HG02973 (cell line): ENCODE data around the gene ZDHHC8.

ENCODE experiments used
- ATAC-seq: cut with Tn5 transposase; IDR thresholded peaks from one replicate; pipeline ENCODE4 v1.9.1; 2021; ENCODE audit warnings: moderate library complexity; ENCODE audit not compliant: unreplicated experiment

ZDHHC8 gene

DNA sequence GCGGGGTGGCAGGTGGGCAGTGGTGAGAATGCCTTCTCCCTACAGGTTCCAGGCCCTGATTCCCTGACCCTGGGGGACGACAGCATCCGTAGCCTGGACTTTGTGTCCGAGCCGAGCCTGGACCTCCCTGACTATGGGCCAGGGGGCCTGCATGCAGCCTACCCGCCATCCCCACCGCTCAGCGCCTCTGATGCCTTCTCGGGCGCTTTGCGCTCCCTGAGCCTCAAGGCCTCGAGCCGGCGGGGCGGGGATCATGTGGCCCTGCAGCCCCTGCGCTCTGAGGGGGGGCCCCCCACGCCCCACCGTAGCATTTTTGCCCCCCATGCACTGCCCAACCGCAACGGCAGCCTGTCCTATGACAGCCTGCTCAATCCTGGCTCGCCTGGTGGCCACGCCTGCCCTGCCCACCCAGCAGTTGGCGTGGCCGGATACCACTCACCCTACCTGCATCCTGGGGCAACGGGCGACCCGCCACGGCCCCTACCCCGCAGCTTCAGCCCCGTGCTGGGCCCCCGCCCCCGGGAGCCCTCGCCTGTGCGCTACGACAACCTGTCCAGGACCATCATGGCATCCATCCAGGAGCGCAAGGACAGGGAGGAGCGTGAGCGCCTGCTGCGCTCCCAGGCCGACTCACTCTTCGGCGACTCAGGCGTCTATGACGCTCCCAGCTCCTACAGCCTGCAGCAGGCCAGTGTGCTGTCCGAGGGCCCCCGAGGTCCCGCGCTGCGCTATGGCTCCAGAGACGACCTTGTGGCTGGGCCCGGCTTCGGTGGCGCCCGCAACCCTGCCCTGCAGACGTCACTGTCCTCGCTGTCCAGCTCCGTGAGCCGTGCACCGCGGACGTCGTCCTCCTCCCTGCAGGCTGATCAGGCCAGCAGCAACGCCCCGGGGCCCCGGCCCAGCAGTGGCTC is 11.4 kb downstream of the ZDHHC8 start:
- ATAC-seq: no peak

- ATAC-seq: no peak
Measured at GRCh38 chr22:20143883-20144665, 12.5 kb downstream of the ZDHHC8 start.

DNA sequence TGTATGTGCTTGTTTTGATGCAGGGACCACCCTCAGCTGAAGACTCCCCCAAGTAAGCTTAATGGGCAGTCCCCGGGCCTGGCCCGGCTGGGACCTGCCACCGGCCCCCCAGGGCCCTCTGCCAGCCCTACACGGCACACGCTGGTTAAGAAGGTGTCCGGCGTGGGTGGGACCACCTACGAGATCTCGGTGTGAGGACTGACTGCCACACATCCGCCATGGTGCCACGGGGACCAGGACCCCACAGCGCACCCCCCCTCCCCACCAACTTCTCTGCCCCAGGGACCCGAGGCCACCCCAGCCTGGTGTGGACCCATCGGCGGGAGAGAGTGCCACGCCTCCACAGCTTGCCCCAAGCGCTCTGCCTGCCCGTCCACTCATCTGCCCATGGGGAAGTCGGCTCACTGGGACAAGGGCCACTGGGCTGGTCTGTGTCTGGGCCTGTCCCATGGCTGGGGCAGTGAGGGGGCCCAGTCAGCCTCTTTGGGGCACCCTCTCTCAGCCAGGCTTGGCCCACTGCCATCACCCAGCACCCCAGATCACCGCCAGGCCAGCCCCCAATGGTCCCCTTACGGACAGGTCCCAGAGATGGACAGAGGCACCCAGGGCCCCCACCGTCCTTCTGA is 13.7 kb downstream of the ZDHHC8 start:
- ATAC-seq: no peak

DNA sequence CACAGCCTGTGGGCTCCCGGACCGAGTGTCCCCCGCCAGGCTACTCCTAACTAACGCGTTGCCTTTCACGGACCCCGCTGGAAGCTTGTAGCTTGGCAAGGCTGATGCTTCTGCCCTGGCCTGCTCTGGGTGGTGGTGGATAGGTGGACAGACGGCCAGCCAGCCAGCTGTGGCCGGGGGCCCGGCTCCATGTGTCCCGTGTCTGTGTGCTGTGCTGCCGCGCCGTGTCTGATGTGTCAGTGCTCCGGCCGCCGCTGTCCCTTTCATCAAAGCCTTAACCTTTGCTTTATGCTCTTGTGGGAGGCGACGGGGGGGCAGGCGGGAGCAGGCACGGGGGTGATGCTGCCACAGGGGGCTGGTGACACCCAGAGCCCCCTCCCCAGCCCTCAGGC is 14.2 kb downstream of the ZDHHC8 start:
- no peak for ATAC-seq

GRCh38 chr22:20146777-20147176 is 15.2 kb downstream of the ZDHHC8 start:
- no peak for ATAC-seq

DNA sequence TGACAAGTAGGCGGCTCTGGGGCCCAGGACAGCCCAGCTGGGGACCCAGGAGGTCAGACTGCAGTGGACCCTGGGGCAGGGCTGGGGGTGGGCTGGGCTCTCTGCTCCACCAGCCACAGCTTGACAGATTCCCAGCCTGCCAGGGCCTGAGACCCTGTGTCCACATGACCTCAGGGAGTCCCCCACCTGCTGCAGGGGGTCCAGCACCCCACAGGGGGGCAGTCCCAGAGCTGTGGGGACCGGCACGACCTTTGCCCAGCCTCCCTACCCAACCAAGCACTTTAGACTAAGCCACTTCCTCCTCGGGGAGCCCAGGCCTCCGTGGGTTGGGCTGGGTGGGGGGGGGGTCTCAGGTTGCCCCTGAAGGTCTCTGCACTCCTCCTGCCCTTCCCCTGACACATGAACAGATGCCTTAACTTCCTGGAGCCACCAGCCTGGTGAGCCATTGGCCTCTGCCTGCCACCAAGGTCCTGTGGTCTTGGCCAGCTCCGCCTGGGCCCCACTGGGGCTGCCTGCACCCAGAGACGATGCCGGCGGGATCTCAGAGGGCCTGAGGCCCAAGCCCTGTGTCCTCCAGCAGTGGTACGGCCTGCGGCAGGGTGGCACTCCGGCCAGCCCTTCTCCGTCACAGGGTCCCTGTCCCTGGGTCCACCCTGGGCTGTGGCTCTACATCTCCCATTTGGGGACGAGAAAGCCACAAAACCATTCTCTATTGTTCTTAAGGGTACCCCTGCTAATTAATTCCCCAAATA is 15.8 kb downstream of the ZDHHC8 start:
- no peak for ATAC-seq

- no peak for ATAC-seq
Measured at GRCh38 chr22:20148414-20148813, 16.8 kb downstream of the ZDHHC8 start.

DNA sequence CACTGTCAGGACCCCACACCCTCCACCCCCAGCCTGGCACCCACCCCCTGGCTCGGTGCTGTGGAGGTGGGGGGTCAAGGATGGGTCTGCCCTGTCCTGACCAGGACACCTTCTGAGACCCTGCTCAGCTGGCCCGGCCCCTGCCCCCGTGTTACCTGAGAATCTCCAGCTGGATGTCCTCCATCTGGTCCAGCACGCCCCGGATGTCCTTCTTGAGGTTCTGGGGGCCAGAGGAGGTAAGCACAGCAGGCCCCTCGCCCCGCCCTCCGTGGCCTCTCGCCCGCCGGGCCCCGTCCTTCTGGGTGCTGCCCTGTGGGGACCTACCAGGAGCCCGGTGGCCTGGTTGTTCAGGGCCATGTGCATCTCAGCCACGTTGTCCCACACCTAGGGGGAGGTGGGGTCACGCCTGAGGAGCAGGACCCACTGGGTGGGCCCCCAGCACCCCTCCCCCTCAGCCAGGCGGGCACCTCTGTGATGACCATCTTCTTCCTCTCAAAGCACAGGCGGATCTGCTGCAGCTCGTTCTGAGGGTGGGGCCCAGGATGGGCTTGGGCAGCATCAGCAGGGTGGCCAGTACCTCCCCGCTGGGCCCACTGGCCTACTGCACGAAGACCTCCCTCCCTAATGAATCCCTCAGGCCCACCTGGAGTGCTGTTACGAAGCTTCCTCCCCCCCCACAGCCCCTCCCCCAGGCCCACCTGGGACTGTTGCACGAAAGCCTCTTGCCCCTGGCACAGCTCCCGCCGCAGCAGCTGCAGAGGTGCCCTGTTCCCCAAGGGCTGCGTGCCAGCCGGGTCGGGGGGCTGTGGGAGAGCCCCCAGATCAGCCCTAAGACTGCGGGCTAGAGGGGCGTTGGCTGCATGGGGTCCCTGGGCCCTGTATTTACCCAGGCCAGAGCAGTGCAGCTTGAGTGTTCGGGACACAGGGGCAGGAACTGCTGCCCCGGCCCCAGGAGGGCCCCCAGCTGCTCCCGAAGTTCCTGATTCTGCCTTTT is 17.9 kb downstream of the ZDHHC8 start:
- no peak for ATAC-seq

DNA sequence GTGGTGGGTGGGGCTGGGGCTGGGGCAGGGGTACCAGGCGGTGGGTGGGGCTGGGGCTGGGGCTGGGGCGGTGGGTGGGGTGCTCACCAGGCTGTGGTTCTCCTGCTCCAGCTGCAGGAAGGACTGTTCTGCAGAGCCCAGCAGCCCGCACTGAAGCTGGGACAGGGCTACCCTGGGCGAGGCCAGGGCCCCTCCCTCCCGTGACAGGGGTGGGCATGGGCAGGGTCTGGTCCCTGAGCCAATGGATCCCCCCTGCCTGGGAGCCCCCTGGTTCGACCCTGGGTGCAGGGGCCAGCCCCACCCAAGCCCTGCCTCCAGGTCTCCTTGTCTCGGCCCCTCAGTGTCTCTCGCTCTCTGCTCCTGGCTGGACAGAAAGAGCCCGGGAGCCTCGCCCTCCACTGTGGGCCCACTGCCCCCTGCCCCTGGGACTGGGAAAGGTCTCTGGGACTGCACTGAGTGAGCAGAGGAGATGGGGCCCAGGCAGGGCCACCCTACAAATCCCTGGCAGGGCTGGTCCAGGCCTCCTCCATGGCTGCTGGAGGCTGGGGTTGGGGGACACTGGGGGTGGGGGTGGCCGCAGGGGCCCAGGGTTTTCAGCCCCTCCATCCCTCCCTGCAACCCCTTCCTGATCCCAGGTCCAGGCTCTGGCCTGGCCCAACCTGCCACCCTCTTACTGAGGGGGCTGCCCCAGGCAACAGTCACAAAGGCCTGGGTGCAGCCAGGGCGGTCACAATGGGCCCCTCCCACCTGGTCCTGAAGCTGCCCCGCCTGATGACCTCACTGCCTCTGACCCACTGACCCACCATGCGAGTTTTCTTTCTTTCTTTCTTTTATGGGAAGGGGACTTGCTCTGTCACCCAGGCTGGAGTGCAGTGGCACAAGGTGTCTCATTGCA is 19.0 kb downstream of the ZDHHC8 start, which contains the start of gene CCDC188:
Gene CCDC188, minus strand, starts transcription at position 675 of the 895 bp plus-strand sequence. Its CDS starts 69 bp downstream, at position 606.
- ATAC-seq: no peak

DNA sequence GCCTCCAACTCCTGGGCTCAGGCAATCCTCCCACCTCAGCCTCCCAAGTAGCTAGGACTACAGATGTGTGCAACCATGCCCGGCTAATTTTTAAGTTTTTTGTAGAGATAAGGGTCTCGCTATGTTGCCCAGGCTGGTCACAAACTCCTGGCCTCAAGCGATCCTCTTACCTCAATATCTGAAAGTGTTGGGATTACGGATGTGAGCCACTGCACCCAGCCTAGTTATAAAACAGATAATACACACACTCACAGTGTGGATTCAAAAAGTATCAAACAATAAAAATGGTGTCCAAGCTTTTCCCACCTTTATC is 19.6 kb downstream of the ZDHHC8 start:
- ATAC-seq: no peak

GRCh38 chr22:20152464-20152890 is 20.9 kb downstream of the ZDHHC8 start:
- ATAC-seq: no peak

- no peak for ATAC-seq
Measured at GRCh38 chr22:20153945-20154344, 22.3 kb downstream of the ZDHHC8 start.

DNA sequence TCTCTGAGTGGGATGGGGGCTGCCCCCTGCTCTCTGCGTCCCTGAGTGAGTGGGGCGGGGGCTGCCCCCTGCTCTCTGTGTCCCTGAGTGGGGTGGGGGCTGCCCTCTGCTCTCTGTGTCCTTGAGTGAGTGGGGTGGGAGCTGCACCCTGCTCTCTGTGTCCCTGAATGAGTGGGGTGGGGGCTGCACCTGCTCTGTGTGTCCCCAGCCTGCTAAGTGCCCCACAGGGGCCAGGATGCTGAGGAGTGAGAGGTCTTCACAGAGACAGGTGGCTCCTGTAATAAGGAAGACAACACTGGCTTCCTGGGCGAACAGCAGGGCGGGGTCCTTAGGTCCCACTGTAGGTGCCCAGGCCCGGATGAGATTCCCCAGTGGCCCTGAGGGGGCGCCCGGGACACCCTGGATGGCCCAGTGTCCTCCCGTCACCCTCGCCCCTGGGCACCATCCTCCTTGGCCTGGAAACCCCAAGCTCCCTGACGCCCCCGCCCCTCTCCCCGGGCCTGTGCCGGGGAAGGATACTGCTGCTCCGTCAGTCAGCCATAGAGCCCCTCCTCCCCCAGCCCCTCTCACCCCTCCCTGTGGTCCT is 23.1 kb downstream of the ZDHHC8 start:
- no peak for ATAC-seq

DNA sequence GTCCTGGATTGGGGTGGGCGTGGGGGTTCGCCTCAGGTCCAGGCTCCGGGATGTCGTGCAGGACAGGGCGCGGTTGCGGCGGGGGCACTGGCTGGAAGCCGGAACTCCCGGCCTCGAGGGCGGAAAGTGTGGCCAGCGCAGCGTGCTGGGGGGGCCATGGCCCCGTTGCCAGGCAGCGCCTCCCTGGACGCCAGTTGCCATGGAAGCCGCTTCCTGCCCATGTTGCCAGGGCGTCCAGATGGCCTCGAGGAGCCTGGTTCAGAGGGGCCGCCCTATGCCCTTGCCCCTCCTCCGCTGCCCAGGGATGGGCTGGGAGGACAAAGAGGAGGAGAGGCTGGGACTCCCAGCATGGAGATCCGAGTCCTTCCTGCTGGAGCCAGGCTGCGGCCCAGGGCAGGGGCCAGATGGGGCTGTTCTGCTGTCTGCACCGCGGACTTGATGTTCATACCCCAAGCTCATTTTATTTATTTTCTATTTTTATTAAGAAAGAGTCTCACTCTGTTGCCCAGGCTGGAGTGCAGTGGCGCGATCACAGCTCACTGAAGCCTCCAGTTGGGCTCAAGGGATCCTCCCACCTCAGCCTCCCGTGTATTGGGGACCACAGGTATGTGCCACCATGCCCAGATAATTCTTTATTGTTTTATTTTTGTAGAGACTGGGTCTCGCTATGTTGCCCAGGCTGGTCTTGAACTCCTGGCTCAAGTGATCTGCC is 23.9 kb downstream of the ZDHHC8 start:
- no peak for ATAC-seq

DNA sequence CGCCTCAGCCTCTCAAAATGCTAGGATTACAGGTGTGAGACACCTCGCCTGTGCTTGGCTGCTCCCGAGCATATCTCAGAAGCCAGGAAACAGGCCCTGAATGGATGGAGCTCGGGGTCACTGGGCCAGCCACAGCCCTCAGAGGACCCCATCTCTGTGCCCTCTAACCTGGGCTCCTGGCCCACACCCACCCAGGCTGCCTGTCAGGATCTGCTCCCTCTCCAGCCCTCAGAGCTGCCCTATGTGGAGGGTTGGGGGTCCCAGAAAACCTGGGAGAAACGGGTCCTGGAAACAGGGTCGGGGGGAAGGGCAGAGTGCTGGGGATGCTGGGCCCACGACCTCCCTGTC is 24.4 kb downstream of the ZDHHC8 start:
- ATAC-seq: no peak

DNA sequence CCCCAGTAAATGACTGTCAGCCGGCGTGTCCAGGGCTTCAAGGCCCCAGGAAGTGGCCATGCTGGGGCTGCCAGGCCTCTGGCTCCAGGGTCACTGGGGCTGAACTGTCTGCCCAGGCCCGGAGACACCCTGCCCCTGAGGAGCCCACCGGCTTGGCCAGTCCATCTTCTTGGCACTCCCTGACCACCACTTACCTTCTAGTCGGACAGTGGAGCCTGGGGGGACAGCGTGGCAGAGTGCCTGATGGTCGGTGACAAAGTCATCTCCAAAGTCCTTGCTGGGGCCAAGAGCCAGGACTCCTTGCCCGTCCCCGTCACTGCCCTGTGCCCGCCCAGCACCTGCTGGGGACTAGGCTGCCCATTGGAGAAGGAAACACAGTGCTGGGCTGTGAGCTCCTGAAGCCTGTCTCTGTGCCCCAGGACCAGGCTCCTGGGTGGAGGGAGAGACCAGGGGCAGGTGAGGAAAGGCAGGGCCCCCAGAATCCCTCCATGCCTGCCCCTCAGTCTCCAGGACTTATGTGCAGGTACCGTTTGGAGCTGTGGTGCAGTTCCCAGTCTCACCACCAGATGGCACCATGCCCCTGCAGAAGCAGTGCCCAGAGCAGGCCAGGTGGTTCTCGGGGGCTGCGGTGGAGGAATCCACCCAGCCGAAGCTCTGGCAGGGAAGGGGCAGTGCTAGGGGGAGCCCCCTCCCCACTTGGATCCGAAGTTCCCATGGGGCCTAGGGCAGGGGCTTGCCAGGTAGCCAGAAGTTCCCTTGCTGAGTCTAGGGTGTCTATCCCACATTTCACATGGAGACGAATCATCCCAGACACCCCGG is 25.2 kb downstream of the ZDHHC8 start:
- no peak for ATAC-seq
